NCI-H526 (cell line): ENCODE data around the gene ARHGAP40.

Experiments
- DNase-seq, 2 experiments: peaks; one replicate each; lab custom pipeline; 2025; lab: John Stamatoyannopoulos, UW

ARHGAP40 gene

DNA sequence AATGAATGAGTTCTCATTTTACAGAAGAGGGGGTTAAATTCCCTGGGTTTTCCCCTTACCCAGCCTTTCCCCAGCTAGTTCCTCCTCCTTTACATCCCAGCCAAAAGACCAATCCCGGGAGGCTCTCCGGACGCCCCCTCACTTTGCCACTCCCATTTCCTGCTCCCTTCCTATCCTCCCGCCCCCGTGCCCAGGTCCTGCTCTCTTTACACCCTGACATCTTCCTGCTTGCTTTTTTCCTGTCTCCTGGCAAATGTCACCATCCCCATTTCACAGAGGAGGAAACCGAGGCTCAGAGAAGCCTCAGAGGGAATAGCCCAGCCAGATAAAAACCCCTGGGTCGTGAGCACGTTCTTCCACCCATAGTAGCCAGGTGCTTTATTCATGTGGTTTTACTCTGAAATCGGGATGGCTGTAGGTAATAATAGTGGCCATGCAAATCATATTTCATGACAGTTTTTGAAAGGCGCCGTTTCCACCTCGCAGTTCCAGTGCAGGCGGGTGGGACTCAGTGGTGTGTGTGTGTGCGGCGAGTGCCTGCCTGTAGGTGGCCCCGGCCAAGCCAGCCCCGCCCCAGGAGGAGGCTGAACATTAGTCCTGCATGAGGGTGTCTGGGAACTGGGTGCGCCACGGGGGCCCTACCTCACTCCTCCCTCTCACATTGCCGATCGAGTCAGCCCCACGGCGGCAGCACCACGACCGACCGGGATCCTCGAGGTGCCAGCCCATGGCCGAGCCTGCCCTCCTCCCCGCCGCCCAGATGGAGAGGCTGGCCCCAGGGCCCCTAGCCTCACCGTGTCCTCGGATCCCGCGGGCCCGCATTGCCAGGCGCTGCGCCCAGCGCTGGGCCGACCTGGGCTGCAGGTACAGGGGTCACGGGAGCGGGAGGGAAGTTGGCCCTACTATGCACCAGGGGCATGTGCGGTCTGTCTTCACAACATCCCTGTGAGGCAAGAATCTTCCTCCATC, at the start of gene ARHGAP40:
Gene ARHGAP40 (plus strand): TSS at position 594 of the 969 bp plus-strand sequence.
- DNase-seq: peak; percentile 61 to 79

- no peak for DNase-seq
These were observed 46.6 kb upstream of the ARHGAP40 start for GRCh38 chr20:38554986-38555385.

- no peak for DNase-seq
These were observed 46.2 kb upstream of the ARHGAP40 start for GRCh38 chr20:38555395-38555794.

DNA sequence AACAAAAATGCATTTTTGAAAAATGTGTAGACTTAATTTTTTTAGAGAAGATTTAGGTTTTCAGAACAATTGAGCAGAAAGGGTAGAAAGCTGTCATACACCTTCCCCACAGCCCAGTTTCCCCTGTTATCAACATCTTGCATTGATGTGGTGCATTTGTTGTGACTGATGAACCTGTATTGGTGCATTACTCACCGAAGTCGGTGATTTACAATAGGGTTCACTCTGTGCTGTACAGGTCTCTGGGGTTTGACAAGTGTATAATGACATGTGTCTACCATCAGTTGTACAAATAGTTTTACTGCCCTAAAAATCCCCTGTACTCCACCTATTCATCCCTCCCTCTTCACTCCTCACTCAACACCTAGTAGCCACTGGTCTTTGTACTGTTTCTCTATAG, 44.4 kb upstream of the ARHGAP40 start:
- no peak for DNase-seq

- no peak for DNase-seq
These were observed 42.8 kb upstream of the ARHGAP40 start for GRCh38 chr20:38558596-38559360.

DNA sequence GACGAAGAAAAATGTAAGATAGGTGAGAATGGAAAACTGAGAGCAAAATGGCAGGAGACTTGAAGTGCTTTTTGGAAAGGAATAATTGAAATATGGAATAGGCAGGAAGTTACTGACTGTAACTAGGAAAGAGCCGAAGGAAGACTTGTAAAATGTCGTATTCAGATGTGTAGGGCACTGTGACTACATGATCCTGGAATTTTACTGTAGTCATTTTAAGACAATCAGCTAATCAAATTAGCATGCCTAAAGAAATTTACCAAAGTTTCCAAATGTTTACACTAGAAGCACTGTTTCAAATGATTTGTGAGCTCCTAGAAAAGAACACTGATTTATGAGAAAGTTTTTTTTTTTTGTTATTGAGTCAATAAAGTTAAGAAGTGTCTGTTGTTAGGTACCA, 41.8 kb upstream of the ARHGAP40 start:
- no peak for DNase-seq

- no peak for DNase-seq
These were observed 37.7 kb upstream of the ARHGAP40 start for GRCh38 chr20:38563802-38564431.

DNA sequence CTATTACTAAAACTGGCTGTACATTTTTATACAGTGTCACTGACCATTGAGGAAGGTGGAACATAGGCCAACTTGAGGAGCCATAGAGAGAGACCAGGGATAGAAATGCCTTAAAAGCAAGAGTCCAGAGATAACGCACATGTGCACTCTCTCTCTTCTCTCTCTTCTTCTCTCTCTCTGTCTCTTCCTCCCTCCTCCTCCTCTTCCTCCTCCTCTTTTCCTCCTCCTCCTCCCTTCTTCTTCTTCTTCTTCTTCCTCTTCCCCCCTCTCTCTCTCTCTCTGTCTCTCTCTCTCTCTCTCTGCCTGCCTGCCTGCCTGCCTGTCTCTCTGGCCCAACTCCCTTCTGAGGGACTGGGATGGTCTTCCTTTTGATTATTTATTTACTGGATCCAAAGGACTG, 36.9 kb upstream of the ARHGAP40 start:
- no peak for DNase-seq

DNA sequence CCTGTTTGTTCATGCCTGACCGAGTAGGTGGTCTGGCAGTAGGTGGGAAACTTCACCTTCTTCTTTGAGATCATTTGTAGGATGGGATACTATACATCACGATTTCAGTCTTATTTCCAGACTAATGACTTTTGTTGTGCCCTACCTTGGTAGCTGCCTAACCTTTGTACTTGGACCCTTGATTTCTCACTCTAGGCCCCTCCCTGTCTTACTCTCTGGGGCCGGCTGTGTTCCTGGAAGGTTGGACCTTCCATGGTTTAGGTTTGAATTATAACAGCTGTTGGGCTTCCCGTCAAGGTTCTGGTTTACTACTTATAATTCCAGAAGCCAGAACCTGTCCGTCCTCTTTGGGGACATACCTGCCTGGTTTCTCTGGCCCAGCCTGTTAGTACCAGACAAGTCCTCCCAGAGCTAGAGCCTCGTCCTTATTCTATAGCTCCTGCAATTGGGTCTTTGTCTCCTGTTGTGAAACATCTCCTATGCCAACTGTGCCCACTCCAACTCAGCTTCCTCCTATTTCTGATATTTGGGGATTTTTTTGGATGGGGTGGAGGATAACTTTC, 35.5 kb upstream of the ARHGAP40 start:
- DNase-seq: no peak

- DNase-seq: no peak
These were observed 31.7 kb upstream of the ARHGAP40 start for GRCh38 chr20:38569747-38570525.

DNA sequence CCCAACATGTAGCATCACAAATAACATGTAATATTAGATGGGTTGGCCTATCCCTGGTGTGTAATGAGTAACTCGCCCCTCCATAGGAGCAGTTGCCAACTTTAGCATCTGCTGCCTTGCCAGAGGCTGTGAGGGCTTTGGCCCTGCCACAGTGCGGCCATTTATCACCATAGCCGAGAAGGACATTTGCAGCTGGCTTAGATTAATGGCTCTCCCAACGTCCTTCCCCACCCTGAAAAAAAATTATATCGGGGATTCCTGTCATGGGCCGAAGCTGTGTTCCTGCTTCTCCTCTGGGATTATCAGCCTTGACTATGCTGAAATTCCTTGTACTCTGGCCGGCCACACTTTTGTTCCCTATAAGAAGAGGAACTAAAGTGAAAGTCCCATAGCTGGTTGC, 28.2 kb upstream of the ARHGAP40 start:
- no peak for DNase-seq

DNA sequence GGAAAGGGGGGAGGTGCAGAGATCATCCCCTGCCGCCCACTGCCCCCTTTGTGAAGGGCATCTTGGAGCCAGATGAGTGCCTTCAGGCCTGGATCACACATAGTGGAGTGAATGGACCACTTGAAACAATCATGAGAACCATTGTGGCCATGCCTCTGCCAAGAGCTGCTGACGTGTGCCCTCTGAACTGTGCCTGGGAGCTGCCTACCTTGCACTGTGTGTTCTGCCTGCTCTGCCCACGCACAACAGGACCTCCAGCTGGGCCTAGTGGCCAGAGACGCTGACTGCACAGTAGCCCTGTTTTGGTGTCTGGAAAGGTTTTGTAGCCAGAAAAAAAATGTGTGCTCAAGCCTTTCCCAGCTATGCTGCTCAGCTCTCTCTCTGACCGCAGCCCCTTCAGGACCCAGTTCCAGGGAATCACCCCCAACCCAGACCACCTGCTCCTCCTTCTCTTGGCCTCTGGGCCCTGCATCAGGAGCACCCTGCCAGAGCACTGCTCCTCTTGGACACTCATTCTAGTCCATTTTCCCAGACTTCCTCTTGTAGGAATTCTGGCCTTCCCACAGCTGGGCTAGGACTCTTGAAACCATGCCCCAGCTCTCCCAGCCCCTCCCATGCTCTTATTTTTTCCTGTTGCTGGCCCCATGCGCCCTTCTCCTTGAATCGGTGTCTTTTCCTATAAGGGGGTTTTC, 22.2 kb upstream of the ARHGAP40 start:
- no peak for DNase-seq

DNA sequence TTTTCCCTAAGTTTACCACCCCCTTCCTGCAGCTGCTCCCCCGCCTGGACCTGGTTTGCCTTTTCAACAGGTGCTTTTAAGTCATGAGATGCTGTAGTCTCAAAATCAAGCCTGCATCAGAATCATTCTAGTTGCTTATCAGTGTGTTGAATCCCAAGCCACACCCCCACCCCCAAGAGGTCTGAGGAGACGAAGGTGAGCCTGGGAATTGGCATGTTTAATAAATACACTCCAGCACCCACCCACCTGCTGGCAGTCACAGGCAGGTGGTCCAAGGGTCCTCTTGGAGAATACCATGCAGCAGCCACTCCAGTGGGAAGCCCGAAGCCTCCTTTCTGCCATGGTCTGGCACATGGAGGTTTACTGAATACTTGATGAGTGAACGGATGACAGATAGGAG, 21.7 kb upstream of the ARHGAP40 start:
- no peak for DNase-seq

GRCh38 chr20:38581013-38581412, 20.6 kb upstream of the ARHGAP40 start, which contains the start of gene ADIG:
ADIG (plus strand) TSS chr20:38581197; CDS start chr20:38581251, 54 bp downstream.
- DNase-seq: peak; percentile 62 to 84

GRCh38 chr20:38581830-38582358, 19.7 kb upstream of the ARHGAP40 start:
- no peak for DNase-seq

DNA sequence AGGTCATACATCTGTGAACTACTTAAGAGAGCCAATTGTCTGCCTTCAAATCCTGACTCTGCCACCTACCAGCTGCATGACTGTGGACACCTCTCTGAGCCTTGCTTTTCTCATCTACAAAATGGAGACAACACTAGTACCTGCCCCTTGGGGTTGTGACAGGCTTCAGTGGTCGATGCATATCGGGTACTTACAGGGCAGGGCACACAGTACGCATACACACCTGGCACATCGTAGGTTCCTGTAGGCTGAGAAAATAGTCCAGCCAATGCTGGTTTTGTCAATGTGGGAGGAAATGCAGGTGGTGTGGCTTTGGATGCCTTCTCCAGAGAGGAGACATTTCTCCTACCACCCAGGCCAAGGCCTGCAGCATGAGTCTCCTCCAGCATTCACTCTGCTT, 18.3 kb upstream of the ARHGAP40 start:
- DNase-seq: no peak

GRCh38 chr20:38584099-38584763, 17.4 kb upstream of the ARHGAP40 start:
- DNase-seq: no peak

- DNase-seq: no peak
These were observed 16.0 kb upstream of the ARHGAP40 start for GRCh38 chr20:38585404-38586180.

GRCh38 chr20:38586181-38586525, 15.5 kb upstream of the ARHGAP40 start:
- DNase-seq: no peak
